IMR-90 (cell line): Measurements from ENCODE around the gene TNFSF9. TPM values are rescaled to one million over a fixed set of nuclear protein-coding genes. Genes with fewer than 3 reads are reported as not detected.

Experiments used
- ATAC-seq: fragments of 200-7000 bp; cut with Tn5 transposase; 2 replicates; pipeline ENCODE4 v1.9.1; 2020; ENCODE audit warnings: low read depth, mild to moderate bottlenecking, moderate library complexity
- BruUV-seq: library from RNA; stranded (reverse); fragments of 400-500 nt; replicated peaks from 2 replicates; lab custom pipeline; 2021; lab: Mats Ljungman, UMichigan
- CTCF ChIA-PET: fragments of 300-600 bp; formaldehyde crosslinking; extraction: SDS; loops from one replicate; lab custom pipeline; 2021; ENCODE audit warnings: antibody characterized with exemption; lab: Yijun Ruan, JAX
- POLR2A ChIA-PET: fragments of 300-600 bp; sonication (Branson Sonifier 250); formaldehyde crosslinking; loops from one replicate; lab custom pipeline; 2022; ENCODE audit warnings: antibody characterized with exemption; ENCODE audit not compliant: unreplicated experiment; lab: Charles Lee
- DNase-seq: peaks from one replicate; pipeline ENCODE4 v3.0.0; 2013
- H2AFZ ChIP-seq: replicated peaks from 2 replicates; pipeline ENCODE3; 2013; ENCODE audit warnings: low read length, mild to moderate bottlenecking; ENCODE audit not compliant: poor library complexity
- H2AK5ac ChIP-seq: 2 replicates; pipeline ENCODE4 v1.6.1; 2013; ENCODE audit warnings: low read depth, low read length, inconsistent platforms
- H2AK9ac ChIP-seq: replicated peaks from 2 replicates; pipeline ENCODE3; 2013; ENCODE audit warnings: mild to moderate bottlenecking, low read depth, low read length, moderate library complexity; ENCODE audit not compliant: poor library complexity
- H2BK120ac ChIP-seq: 2 replicates; pipeline ENCODE4 v1.6.1; 2013; ENCODE audit warnings: low read depth, low read length, inconsistent platforms
- H2BK15ac ChIP-seq: 3 replicates; pipeline ENCODE4 v1.6.1; 2013; ENCODE audit warnings: low read depth, low read length, inconsistent platforms
- H2BK20ac ChIP-seq: 2 replicates; pipeline ENCODE4 v1.6.1; 2013; ENCODE audit warnings: low read depth, mild to moderate bottlenecking, inconsistent platforms, low read length, moderate library complexity
- H2BK5ac ChIP-seq: 2 replicates; pipeline ENCODE4 v1.6.1; 2013; ENCODE audit warnings: mild to moderate bottlenecking, low read depth, low read length, inconsistent platforms; ENCODE audit not compliant: poor library complexity, severe bottlenecking
- H3K14ac ChIP-seq: replicated peaks from 2 replicates; pipeline ENCODE4 v1.6.1; 2013; ENCODE audit warnings: low read depth, low read length, inconsistent platforms
- H3K18ac ChIP-seq: 2 replicates; pipeline ENCODE4 v1.6.1; 2013; ENCODE audit warnings: low read depth, low read length, control low read depth
- H3K23ac ChIP-seq: 2 replicates; pipeline ENCODE4 v1.6.1; 2013; ENCODE audit warnings: low read depth, low read length, inconsistent platforms
- H3K27ac ChIP-seq: 2 replicates; pipeline ENCODE4 v1.5.1; 2013; ENCODE audit warnings: mild to moderate bottlenecking, control low read depth, low read length; ENCODE audit not compliant: insufficient read depth
- H3K27me3 ChIP-seq: 2 replicates; pipeline ENCODE4 v1.6.1; 2013; ENCODE audit warnings: low read length; ENCODE audit not compliant: control insufficient read depth, insufficient read depth
- H3K36me3 ChIP-seq: 2 replicates; pipeline ENCODE4 v1.6.1; 2013; ENCODE audit warnings: low read length, mixed read lengths; ENCODE audit not compliant: control insufficient read depth, insufficient read depth
- H3K4ac ChIP-seq: 2 replicates; pipeline ENCODE4 v1.6.1; 2013; ENCODE audit warnings: low read depth, low read length, inconsistent platforms
- H3K4me1 ChIP-seq: 2 replicates; pipeline ENCODE4 v1.6.1; 2013; ENCODE audit warnings: low read length, mixed read lengths; ENCODE audit not compliant: control insufficient read depth, insufficient read depth
- H3K4me2 ChIP-seq: 2 replicates; pipeline ENCODE4 v1.6.1; 2013; ENCODE audit warnings: low read depth, mild to moderate bottlenecking, control low read depth, low read length, moderate library complexity
- H3K4me3 ChIP-seq: 2 replicates; pipeline ENCODE4 v1.5.1; 2013; ENCODE audit warnings: low read depth, mild to moderate bottlenecking, control low read depth, low read length, moderate library complexity; ENCODE audit not compliant: insufficient read depth
- H3K56ac ChIP-seq: 2 replicates; pipeline ENCODE4 v1.6.1; 2013; ENCODE audit warnings: low read length, inconsistent platforms; ENCODE audit not compliant: insufficient read depth; ENCODE audit errors: extremely low read depth
- H3K79me1 ChIP-seq, 2 experiments: 2 replicates each; pipeline ENCODE4 v1.6.1; 2013; ENCODE audit warnings: low read length in 2 of 2, inconsistent platforms in 1 of 2, low read depth in 1 of 2
- H3K9ac ChIP-seq: 2 replicates; pipeline ENCODE4 v1.6.1; 2013; ENCODE audit warnings: low read depth, low read length, control low read depth
- H3K9me1 ChIP-seq: 2 replicates; pipeline ENCODE4 v1.6.1; 2013; ENCODE audit warnings: low read length, inconsistent platforms; ENCODE audit not compliant: insufficient read depth
- H3K9me3 ChIP-seq: 2 replicates; pipeline ENCODE4 v1.6.1; 2013; ENCODE audit warnings: low read length; ENCODE audit not compliant: control insufficient read depth, insufficient read depth
- H4K20me1 ChIP-seq: 2 replicates; pipeline ENCODE4 v1.6.1; 2013; ENCODE audit warnings: low read length, inconsistent platforms; ENCODE audit not compliant: insufficient read depth
- H4K5ac ChIP-seq: 2 replicates; pipeline ENCODE4 v1.6.1; 2013; ENCODE audit warnings: mild to moderate bottlenecking, low read depth, low read length, control low read depth
- H4K8ac ChIP-seq, 2 experiments: 2 replicates each; pipeline ENCODE4 v1.6.1; 2013; ENCODE audit warnings: low read depth in 2 of 2, low read length in 2 of 2, control low read depth in 1 of 2, inconsistent platforms in 1 of 2
- H4K91ac ChIP-seq: 2 replicates; pipeline ENCODE4 v1.6.1; 2013; ENCODE audit warnings: low read depth, low read length, inconsistent platforms; ENCODE audit not compliant: insufficient read depth
- BHLHE40 ChIP-seq: fragments of 150-350 bp; IDR thresholded peaks from 2 replicates; pipeline ENCODE4 v1.6.1; 2016; ENCODE audit warnings: mild to moderate bottlenecking, low read depth, low read length
- CEBPB ChIP-seq: IDR thresholded peaks from 2 replicates; pipeline ENCODE4 v1.6.1; 2012; ENCODE audit warnings: low read depth, low read length, improper control_type of control experiment
- CHD1 ChIP-seq: IDR thresholded peaks from 2 replicates; pipeline ENCODE4 v1.6.1; 2012; ENCODE audit warnings: low read depth, low read length, improper control_type of control experiment
- CTCF ChIP-seq: conservative IDR thresholded peaks from 2 replicates; pipeline ENCODE4 v1.5.1; 2012; ENCODE audit warnings: mild to moderate bottlenecking, low read depth, low read length, improper control_type of control experiment
- FOS ChIP-seq: fragments of 150-350 bp; IDR thresholded peaks from 2 replicates; pipeline ENCODE4 v1.6.1; 2016; ENCODE audit warnings: low read depth, low read length
- MAFK ChIP-seq: IDR thresholded peaks from 2 replicates; pipeline ENCODE4 v1.6.1; 2012; ENCODE audit warnings: low read depth, low read length, improper control_type of control experiment
- MAZ ChIP-seq: IDR thresholded peaks from 2 replicates; pipeline ENCODE4 v1.6.1; 2012; ENCODE audit warnings: low read depth, mild to moderate bottlenecking, low read length, improper control_type of control experiment, moderate library complexity, borderline replicate concordance
- MXI1 ChIP-seq: IDR thresholded peaks from 2 replicates; pipeline ENCODE4 v1.6.1; 2012; ENCODE audit warnings: low read depth, mild to moderate bottlenecking, low read length, moderate library complexity, borderline replicate concordance
- NFE2L2 ChIP-seq: fragments of 150-350 bp; IDR thresholded peaks from 2 replicates; pipeline ENCODE4 v1.6.1; 2016; ENCODE audit warnings: low read depth, mild to moderate bottlenecking, low read length
- POLR2A ChIP-seq: IDR thresholded peaks from 2 replicates; pipeline ENCODE4 v1.6.1; 2012; ENCODE audit warnings: mild to moderate bottlenecking, low read depth, low read length
- RAD21 ChIP-seq: IDR thresholded peaks from 2 replicates; pipeline ENCODE4 v1.6.1; 2012; ENCODE audit warnings: low read length, improper control_type of control experiment
- RCOR1 ChIP-seq: IDR thresholded peaks from 2 replicates; pipeline ENCODE4 v1.6.1; 2012; ENCODE audit warnings: mild to moderate bottlenecking, low read length, improper control_type of control experiment; ENCODE audit not compliant: insufficient replicate concordance
- RFX5 ChIP-seq: IDR thresholded peaks from 2 replicates; pipeline ENCODE4 v1.8.0; 2012; ENCODE audit warnings: low read depth, mild to moderate bottlenecking, low read length, moderate library complexity
- SMC3 ChIP-seq: fragments of 150-350 bp; IDR thresholded peaks from 2 replicates; pipeline ENCODE4 v1.6.1; 2016; ENCODE audit warnings: low read depth, mild to moderate bottlenecking, antibody characterized with exemption, low read length, moderate library complexity
- WGBS, 2 experiments: methylation state at CpG; one replicate each; pipeline versions ENCODE4 v1.1.5 to v1.1.7; 2013; ENCODE audit warnings: missing lambda C conversion rate in 2 of 2; ENCODE audit not compliant: insufficient read length in 1 of 2; ENCODE audit errors: extremely low coverage in 2 of 2; 5-methylcytosine and 5-hydroxymethylcytosine counted together
- dilution Hi-C: fragments of 300-500 bp; cut with HindIII; formaldehyde crosslinking; loops from one replicate; pipeline ENCODE4 v1.14.3; 2018; ENCODE audit warnings: low sequenced_read_pairs; ENCODE audit not compliant: unreplicated experiment
- in situ Hi-C: fragments of 300-500 bp; cut with MboI; formaldehyde crosslinking; loops from 3 replicates; pipeline ENCODE4 v1.14.3; 2019; ENCODE audit warnings: low sequenced_read_pairs, inconsistent platforms, mixed read lengths
- intact Hi-C: fragments of 100-400 bp; cut with micrococcal nuclease; formaldehyde crosslinking; loops from 2 replicates; pipeline ENCODE4 v1.10.0; 2022
- polyA plus RNA-seq, 3 experiments: library from polyadenylated mRNA; depleted of rRNA; stranded (reverse); fragments of >200 nt; gene quantifications; 2 replicates each; pipeline ENCODE4 v1.2.3, GENCODE V29; 2012; ENCODE audit warnings: low replicate concordance in 1 of 3
- total RNA-seq: library from RNA; depleted of rRNA; stranded (reverse); fragments of >200 nt; gene quantifications from 2 replicates; pipeline ENCODE4 v1.2.3, GENCODE V29; 2012
- TF ChIP-seq, protein P1 (sequence below): fragments of 150-350 bp; IDR thresholded peaks from 2 replicates; pipeline ENCODE4 v1.6.1; 2016; ENCODE audit warnings: low read depth, mild to moderate bottlenecking, low read length, moderate library complexity, borderline replicate concordance
- TF ChIP-seq, protein P2 (sequence below): fragments of 150-350 bp; IDR thresholded peaks from 2 replicates; pipeline ENCODE4 v1.6.1; 2017; ENCODE audit warnings: mild to moderate bottlenecking, antibody characterized with exemption, low read length, low read depth

The TNFSF9 gene
- total and polyA plus RNA-seq, 2 of the 4 experiments (the other 2 are of a cell fraction), result 0.10 TPM; not detected in 1

GRCh38 chr19:6484831-6485230 is 46.0 kb upstream of the TNFSF9 start:
- TF ChIP-seq BHLHE40, result no peak
- TF ChIP-seq FOS, result no peak
- TF ChIP-seq CHD1, result no peak
- TF ChIP-seq MXI1, result no peak
- no peak for TF ChIP-seq CTCF
- TF ChIP-seq RCOR1, result no peak
- TF ChIP-seq, protein P1, sequence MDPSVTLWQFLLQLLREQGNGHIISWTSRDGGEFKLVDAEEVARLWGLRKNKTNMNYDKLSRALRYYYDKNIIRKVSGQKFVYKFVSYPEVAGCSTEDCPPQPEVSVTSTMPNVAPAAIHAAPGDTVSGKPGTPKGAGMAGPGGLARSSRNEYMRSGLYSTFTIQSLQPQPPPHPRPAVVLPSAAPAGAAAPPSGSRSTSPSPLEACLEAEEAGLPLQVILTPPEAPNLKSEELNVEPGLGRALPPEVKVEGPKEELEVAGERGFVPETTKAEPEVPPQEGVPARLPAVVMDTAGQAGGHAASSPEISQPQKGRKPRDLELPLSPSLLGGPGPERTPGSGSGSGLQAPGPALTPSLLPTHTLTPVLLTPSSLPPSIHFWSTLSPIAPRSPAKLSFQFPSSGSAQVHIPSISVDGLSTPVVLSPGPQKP, result no peak
- TF ChIP-seq POLR2A, result no peak
- no peak for TF ChIP-seq RFX5
- TF ChIP-seq NFE2L2, result no peak
- TF ChIP-seq MAFK, result no peak
- TF ChIP-seq, protein P2, sequence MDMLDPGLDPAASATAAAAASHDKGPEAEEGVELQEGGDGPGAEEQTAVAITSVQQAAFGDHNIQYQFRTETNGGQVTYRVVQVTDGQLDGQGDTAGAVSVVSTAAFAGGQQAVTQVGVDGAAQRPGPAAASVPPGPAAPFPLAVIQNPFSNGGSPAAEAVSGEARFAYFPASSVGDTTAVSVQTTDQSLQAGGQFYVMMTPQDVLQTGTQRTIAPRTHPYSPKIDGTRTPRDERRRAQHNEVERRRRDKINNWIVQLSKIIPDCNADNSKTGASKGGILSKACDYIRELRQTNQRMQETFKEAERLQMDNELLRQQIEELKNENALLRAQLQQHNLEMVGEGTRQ, result no peak
- TF ChIP-seq SMC3, result no peak
- TF ChIP-seq CEBPB, result no peak
- TF ChIP-seq MAZ, result no peak
- no peak for TF ChIP-seq RAD21
- Histone ChIP-seq H3K4me3 (no peak overlapping the region), H2BK15ac (no peak overlapping the region), H3K36me3 (no peaks in the 10 kb centered on the region), H2AK5ac (no peak overlapping the region), H3K18ac (no peak overlapping the region), H4K5ac (no peak overlapping the region), H3K9me3 (no peaks in the 10 kb centered on the region), H3K4ac (no peak overlapping the region), H3K27ac (no peak overlapping the region), H2BK120ac (no peak overlapping the region), H2AFZ (no peak overlapping the region), H3K79me1 (no peaks in the 10 kb centered on the region), H3K9me1 (no peaks in the 10 kb centered on the region), H3K27me3 (no peaks in the 10 kb centered on the region), H2AK9ac (no peak overlapping the region), H2BK20ac (no peak overlapping the region), H4K91ac (no peak overlapping the region), H3K23ac (no peak overlapping the region), H3K4me1 (no peaks in the 10 kb centered on the region), H3K56ac (no peak overlapping the region), H3K4me2 (no peak overlapping the region), H3K9ac (no peak overlapping the region), H3K14ac (no peak overlapping the region), H2BK5ac (no peak overlapping the region), H4K20me1 (no peaks in the 10 kb centered on the region), H4K8ac (no peak overlapping the region)
- no peak for ATAC-seq
- dilution Hi-C loops, result no loop called here
- in situ Hi-C loops, result no loop called here
- intact Hi-C loops, result no loop called here
- ChIA-PET CTCF (no interaction called here), POLR2A (no interaction called here)
- WGBS, 2 experiments, result 100% methylated on average over 1 of the region's 7 CpGs; no CpG with 5 or more reads in 1 of the 2 experiments
- BruUV-seq, result no TSS peak
- DNase-seq, result no peak
